Mesenchymal stem cell (in vitro differentiated cells and primary cell): ENCODE measurements around the gene UGT1A3.

ENCODE experiments used
- DNase-seq: peaks from one replicate; pipeline ENCODE4 v3.0.0-alpha.2; 2013
- H2AFZ ChIP-seq: one replicate; pipeline ENCODE4 v1.6.1; 2013; ENCODE audit warnings: low read depth, mild to moderate bottlenecking, control low read depth, inconsistent platforms, low read length, moderate library complexity
- H2AK5ac ChIP-seq: 2 replicates; pipeline ENCODE4 v1.6.1; 2013; ENCODE audit warnings: low read length, moderate library complexity, mild to moderate bottlenecking, inconsistent platforms; ENCODE audit not compliant: severe bottlenecking
- H2BK120ac ChIP-seq: one replicate; pipeline ENCODE4 v1.6.1; 2013; ENCODE audit warnings: low read depth, mild to moderate bottlenecking, inconsistent platforms, low read length, moderate library complexity
- H2BK12ac ChIP-seq, 2 experiments: one replicate each; pipeline ENCODE4 v1.6.1; 2013; ENCODE audit warnings: inconsistent platforms in 2 of 2, low read length in 2 of 2, mild to moderate bottlenecking in 2 of 2, moderate library complexity in 2 of 2, control low read depth in 1 of 2
- H2BK15ac ChIP-seq: one replicate; pipeline ENCODE4 v1.6.1; 2013; ENCODE audit warnings: mild to moderate bottlenecking, low read depth, inconsistent platforms; ENCODE audit not compliant: poor library complexity, severe bottlenecking
- H2BK5ac ChIP-seq: 2 replicates; pipeline ENCODE4 v1.6.1; 2013; ENCODE audit warnings: low read depth, mild to moderate bottlenecking, low read length, control low read depth, inconsistent platforms; ENCODE audit not compliant: poor library complexity, severe bottlenecking
- H3K14ac ChIP-seq, 2 experiments: one replicate each; pipeline ENCODE4 v1.6.1; 2013; ENCODE audit warnings: inconsistent platforms in 2 of 2, low read length in 2 of 2, control low read depth in 1 of 2, mild to moderate bottlenecking in 1 of 2, moderate library complexity in 1 of 2
- H3K18ac ChIP-seq, 2 experiments: one replicate each; pipeline ENCODE4 v1.6.1; 2013; ENCODE audit warnings: inconsistent platforms in 2 of 2, low read length in 2 of 2, control low read depth in 1 of 2, low read depth in 1 of 2, mild to moderate bottlenecking in 1 of 2
- H3K23ac ChIP-seq, 2 experiments: one replicate each; pipeline ENCODE4 v1.6.1; 2013; ENCODE audit warnings: inconsistent platforms in 2 of 2, low read length in 2 of 2, mild to moderate bottlenecking in 2 of 2, moderate library complexity in 2 of 2, control low read depth in 1 of 2
- H3K27ac ChIP-seq: 2 replicates; pipeline ENCODE4 v1.5.1; 2013; ENCODE audit warnings: mild to moderate bottlenecking, moderate library complexity, low read length, control low read depth, inconsistent platforms; ENCODE audit not compliant: poor library complexity, severe bottlenecking
- H3K27me3 ChIP-seq, 2 experiments: 2 replicates each; pipeline versions ENCODE4 v1.6.1 to v1.7.0; 2013; ENCODE audit warnings: low read length in 2 of 2, mild to moderate bottlenecking in 2 of 2, moderate library complexity in 2 of 2, control low read depth in 1 of 2, inconsistent platforms in 1 of 2; ENCODE audit not compliant: control insufficient read depth in 1 of 2, insufficient read depth in 1 of 2
- H3K36me3 ChIP-seq, 2 experiments: 2 replicates each; pipeline versions ENCODE4 v1.6.1 to v1.7.0; 2013; ENCODE audit warnings: low read length in 2 of 2, control low read depth in 1 of 2, inconsistent platforms in 1 of 2, low read depth in 1 of 2, mild to moderate bottlenecking in 1 of 2; ENCODE audit not compliant: insufficient read depth in 2 of 2, control insufficient read depth in 1 of 2
- H3K4ac ChIP-seq, 2 experiments: one replicate each; pipeline ENCODE4 v1.6.1; 2013; ENCODE audit warnings: inconsistent platforms in 2 of 2, low read length in 2 of 2, mild to moderate bottlenecking in 2 of 2, moderate library complexity in 2 of 2, control low read depth in 1 of 2, low read depth in 1 of 2
- H3K4me1 ChIP-seq: 2 replicates; pipeline ENCODE4 v1.6.1; 2013; ENCODE audit warnings: low read depth, low read length, control low read depth; ENCODE audit not compliant: control insufficient read depth, insufficient read depth
- H3K4me2 ChIP-seq: 2 replicates; pipeline ENCODE4 v1.6.1; 2013; ENCODE audit warnings: low read length, mild to moderate bottlenecking, inconsistent platforms; ENCODE audit not compliant: poor library complexity, severe bottlenecking
- H3K4me3 ChIP-seq, 2 experiments: 2 replicates each; pipeline versions ENCODE4 v1.5.1 to v1.7.0; 2013; ENCODE audit warnings: low read length in 2 of 2, mild to moderate bottlenecking in 2 of 2, control low read depth in 1 of 2, low read depth in 1 of 2; ENCODE audit not compliant: insufficient read depth in 1 of 2
- H3K79me1 ChIP-seq: replicated peaks from 2 replicates; pipeline ENCODE4 v1.6.1; 2013; ENCODE audit warnings: mild to moderate bottlenecking, control low read depth, low read length, inconsistent platforms; ENCODE audit not compliant: poor library complexity, severe bottlenecking
- H3K9ac ChIP-seq: 2 replicates; pipeline ENCODE4 v1.7.0; 2013; ENCODE audit warnings: mild to moderate bottlenecking, low read length, moderate library complexity
- H3K9me3 ChIP-seq: 2 replicates; pipeline ENCODE4 v1.7.0; 2013; ENCODE audit warnings: mild to moderate bottlenecking, low read length; ENCODE audit not compliant: control insufficient read depth
- H4K8ac ChIP-seq: one replicate; pipeline ENCODE4 v1.6.1; 2013; ENCODE audit warnings: inconsistent platforms, mild to moderate bottlenecking, low read length, moderate library complexity
- H4K91ac ChIP-seq: one replicate; pipeline ENCODE4 v1.6.1; 2013; ENCODE audit warnings: mild to moderate bottlenecking, low read length, inconsistent platforms
- WGBS: methylation state at CpG from one replicate; pipeline ENCODE4 v1.1.7; 2013; ENCODE audit warnings: mixed read lengths; 5-methylcytosine and 5-hydroxymethylcytosine counted together

Gene UGT1A3

DNA sequence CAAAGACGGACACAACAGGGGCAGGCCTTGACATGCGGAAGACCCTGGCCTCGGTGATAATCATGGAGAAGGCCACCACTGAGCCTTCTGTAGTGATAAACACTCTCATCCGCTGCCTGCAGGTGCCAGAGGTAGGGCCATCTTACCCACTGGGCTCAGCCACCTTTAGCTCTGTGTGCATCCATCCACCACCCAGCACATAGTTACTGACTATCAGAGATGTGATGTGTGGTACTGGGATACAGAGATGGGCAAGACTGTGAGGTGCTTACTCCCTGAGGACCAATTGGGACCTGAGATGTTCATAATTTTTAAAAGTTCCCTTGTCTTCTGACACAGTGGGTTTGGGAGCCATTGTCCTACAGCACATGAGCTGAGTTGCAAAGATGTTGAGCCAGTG is 50.9 kb downstream of the UGT1A3 start:
- no peak overlapping the region for H2BK120ac ChIP-seq
- no peak overlapping the region for H3K4me3 ChIP-seq
- H3K9ac ChIP-seq, result no peak overlapping the region
- no peaks in the 10 kb centered on the region for H3K79me1 ChIP-seq
- no peak overlapping the region for H4K91ac ChIP-seq
- H3K14ac ChIP-seq, result no peak overlapping the region
- no peak overlapping the region for H3K4ac ChIP-seq
- H3K18ac ChIP-seq, result no peak overlapping the region
- H2BK15ac ChIP-seq, result no peak overlapping the region
- H3K4me1 ChIP-seq, result no peaks in the 10 kb centered on the region
- no peak overlapping the region for H4K8ac ChIP-seq
- no peak overlapping the region for H2AK5ac ChIP-seq
- no peak overlapping the region for H3K4me2 ChIP-seq
- no peak for DNase-seq
- H2BK5ac ChIP-seq, result no peak overlapping the region
- no peak overlapping the region for H2AFZ ChIP-seq
- H3K27ac ChIP-seq, result no peak overlapping the region
- H2BK12ac ChIP-seq, result no peak overlapping the region
- no peak overlapping the region for H3K23ac ChIP-seq
- no peaks in the 10 kb centered on the region for H3K36me3 ChIP-seq
- 89% methylated on average over 3 of the region's 4 CpGs for WGBS
- peaks cover 0 to 8% of the 10 kb centered on the region in 2 experiments for H3K27me3 ChIP-seq
- peaks cover 3% of the 10 kb centered on the region for H3K9me3 ChIP-seq

DNA sequence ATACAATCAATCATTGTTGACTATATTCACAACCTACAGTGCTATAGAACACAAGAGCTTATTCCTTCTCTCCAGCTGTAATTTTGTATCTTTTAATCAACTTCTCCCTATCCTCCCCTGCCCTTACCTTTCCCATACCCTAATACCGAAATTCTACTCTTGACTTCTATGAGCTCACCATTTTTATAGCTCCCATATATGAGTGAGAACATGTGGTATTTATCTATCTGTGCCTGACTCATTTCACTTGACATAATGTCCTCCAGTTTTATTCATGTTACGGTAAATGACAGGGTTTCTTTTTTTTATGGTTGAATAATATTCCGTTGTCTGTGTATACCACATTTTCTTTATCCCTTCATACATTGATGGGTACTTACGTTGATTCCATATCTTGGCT is 51.9 kb downstream of the UGT1A3 start:
- Histone ChIP-seq H3K14ac (no peak overlapping the region), H3K23ac (no peak overlapping the region), H2BK12ac (no peak overlapping the region), H3K9ac (no peak overlapping the region), H3K79me1 (no peaks in the 10 kb centered on the region), H3K27me3 (peaks cover 0 to 4% of the 10 kb centered on the region in 2 experiments), H2AK5ac (no peak overlapping the region), H3K9me3 (peaks cover 3% of the 10 kb centered on the region), H2BK15ac (no peak overlapping the region), H3K4me1 (no peaks in the 10 kb centered on the region), H2AFZ (no peak overlapping the region), H2BK5ac (no peak overlapping the region), H3K4me2 (no peak overlapping the region), H2BK120ac (no peak overlapping the region), H3K18ac (no peak overlapping the region), H4K8ac (no peak overlapping the region), H3K4me3 (no peak overlapping the region), H3K36me3 (no peaks in the 10 kb centered on the region), H3K27ac (no peak overlapping the region), H4K91ac (no peak overlapping the region), H3K4ac (no peak overlapping the region)
- no CpG with 5 or more reads among the region's 4 CpGs for WGBS
- DNase-seq, result no peak

DNA sequence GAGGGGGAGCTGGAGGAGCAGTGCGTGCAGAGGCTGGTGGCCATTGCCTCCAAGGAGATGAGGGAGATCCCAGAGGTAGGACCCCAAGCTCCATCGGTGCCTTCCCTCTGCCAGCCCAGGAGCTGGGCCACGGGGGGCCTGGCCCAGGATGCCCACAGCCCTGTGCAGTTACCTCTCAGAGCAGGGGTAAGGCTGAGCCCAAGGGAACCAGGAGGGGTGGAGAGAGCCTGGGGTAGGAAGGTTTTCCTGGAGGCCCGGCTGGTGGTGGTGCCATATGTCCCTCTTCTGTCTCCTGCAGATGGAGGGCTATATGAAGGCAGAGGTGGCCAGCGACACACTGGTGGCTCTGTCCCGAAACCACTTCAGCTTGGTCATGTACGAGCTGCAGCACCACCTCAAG is 60.7 kb downstream of the UGT1A3 start:
- no peak for DNase-seq
- Histone ChIP-seq H3K4me2 (no peak overlapping the region), H3K27me3 (peaks cover 12 to 21% of the 10 kb centered on the region in 2 experiments)

DNA sequence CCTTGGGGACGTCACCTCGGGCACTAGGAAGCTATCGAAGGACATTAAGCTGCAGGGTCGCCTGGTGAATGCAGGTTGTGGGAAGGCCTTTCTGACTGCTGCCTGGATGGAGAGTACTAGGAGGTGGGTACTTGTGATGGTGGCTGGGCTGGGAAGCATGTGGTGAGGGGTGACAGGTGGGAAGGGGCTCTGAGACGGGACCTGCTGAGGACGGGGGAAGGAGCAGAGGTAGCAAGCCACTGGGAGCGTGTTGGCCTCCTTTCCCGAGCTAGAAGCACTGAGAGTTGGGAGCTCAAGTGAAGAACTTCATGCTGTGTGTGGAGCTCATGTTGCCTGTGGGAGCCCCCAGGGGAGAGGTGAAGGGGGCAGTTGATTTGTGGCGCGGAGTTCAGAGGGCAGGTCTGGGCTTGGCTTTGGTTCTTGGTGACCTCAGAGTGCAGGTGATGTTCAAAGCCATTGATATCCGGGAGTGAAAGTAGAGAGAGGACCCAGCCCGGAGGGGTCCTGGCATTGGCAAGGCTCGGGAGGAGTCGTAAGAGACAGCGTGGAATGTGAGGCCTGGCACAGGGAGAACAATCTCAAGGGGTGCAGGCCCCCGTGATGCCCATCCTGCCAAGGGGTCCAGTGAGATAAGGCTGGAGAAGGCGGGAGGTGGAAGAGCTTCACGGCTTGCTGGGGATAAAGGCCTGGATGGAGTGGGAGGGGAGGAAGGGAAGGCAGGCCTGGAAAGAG is 62.5 kb downstream of the UGT1A3 start:
- H3K27ac ChIP-seq, result no peak overlapping the region
- no peak overlapping the region for H4K8ac ChIP-seq
- no peaks in the 10 kb centered on the region for H3K36me3 ChIP-seq
- H3K27me3 ChIP-seq, result peaks cover 12 to 20% of the 10 kb centered on the region in 2 experiments
- 83% methylated on average over 18 of the region's 18 CpGs for WGBS
- no peak overlapping the region for H2AFZ ChIP-seq
- no peak overlapping the region for H3K14ac ChIP-seq
- H3K79me1 ChIP-seq, result no peaks in the 10 kb centered on the region
- no peak overlapping the region for H3K18ac ChIP-seq
- no peak overlapping the region for H2BK5ac ChIP-seq
- H3K9ac ChIP-seq, result no peak overlapping the region
- H2BK15ac ChIP-seq, result no peak overlapping the region
- no peak overlapping the region for H3K4me2 ChIP-seq
- H2AK5ac ChIP-seq, result no peak overlapping the region
- H3K23ac ChIP-seq, result no peak overlapping the region
- H3K9me3 ChIP-seq, result no peaks in the 10 kb centered on the region
- peaks cover 1% of the 10 kb centered on the region for H3K4me1 ChIP-seq
- H2BK12ac ChIP-seq, result no peak overlapping the region
- H3K4ac ChIP-seq, result no peak overlapping the region
- no peak overlapping the region for H2BK120ac ChIP-seq
- H3K4me3 ChIP-seq, result no peak overlapping the region
- no peak overlapping the region for H4K91ac ChIP-seq
- DNase-seq, result no peak

More for the DNA sequence above, 60.7 kb downstream of the UGT1A3 start:
- H3K27ac ChIP-seq, result no peak overlapping the region
- H3K23ac ChIP-seq, result no peak overlapping the region
- H2BK15ac ChIP-seq, result no peak overlapping the region
- H3K9ac ChIP-seq, result no peak overlapping the region
- H3K4me1 ChIP-seq, result no peaks in the 10 kb centered on the region
- H3K36me3 ChIP-seq, result no peaks in the 10 kb centered on the region
- H3K79me1 ChIP-seq, result no peaks in the 10 kb centered on the region
- H3K4ac ChIP-seq, result no peak overlapping the region
- H3K4me3 ChIP-seq, result no peak overlapping the region
- no peak overlapping the region for H4K8ac ChIP-seq
- no peak overlapping the region for H3K14ac ChIP-seq
- WGBS, result 89% methylated on average over 7 of the region's 7 CpGs
- no peak overlapping the region for H2BK5ac ChIP-seq
- H3K9me3 ChIP-seq, result no peaks in the 10 kb centered on the region
- H2BK120ac ChIP-seq, result no peak overlapping the region
- no peak overlapping the region for H3K18ac ChIP-seq
- no peak overlapping the region for H4K91ac ChIP-seq
- no peak overlapping the region for H2AK5ac ChIP-seq
- no peak overlapping the region for H2AFZ ChIP-seq
- no peak overlapping the region for H2BK12ac ChIP-seq
